ENCODE results near the gene TCF7L1.

DNA sequence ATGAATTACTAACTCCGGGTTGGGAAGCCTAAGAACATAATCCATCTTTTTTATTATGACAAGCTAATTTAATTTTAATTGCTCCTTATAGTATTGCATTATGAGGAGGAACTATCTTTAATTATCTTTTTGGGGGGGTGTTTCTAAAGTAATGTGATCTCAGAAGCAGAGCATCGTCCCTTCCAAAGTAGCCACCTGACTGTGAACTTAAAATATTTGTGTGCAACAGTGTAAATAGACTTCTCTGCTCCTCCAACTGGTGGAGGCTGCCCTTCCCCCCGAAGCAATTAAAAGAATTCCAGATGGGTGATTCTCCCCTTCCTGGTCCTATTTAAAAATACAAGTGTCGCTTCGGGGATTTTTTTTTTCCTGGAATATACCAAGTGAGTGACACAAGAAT is 55.7 kb downstream of the TCF7L1 start:
- TF ChIP-seq, protein P1, sequence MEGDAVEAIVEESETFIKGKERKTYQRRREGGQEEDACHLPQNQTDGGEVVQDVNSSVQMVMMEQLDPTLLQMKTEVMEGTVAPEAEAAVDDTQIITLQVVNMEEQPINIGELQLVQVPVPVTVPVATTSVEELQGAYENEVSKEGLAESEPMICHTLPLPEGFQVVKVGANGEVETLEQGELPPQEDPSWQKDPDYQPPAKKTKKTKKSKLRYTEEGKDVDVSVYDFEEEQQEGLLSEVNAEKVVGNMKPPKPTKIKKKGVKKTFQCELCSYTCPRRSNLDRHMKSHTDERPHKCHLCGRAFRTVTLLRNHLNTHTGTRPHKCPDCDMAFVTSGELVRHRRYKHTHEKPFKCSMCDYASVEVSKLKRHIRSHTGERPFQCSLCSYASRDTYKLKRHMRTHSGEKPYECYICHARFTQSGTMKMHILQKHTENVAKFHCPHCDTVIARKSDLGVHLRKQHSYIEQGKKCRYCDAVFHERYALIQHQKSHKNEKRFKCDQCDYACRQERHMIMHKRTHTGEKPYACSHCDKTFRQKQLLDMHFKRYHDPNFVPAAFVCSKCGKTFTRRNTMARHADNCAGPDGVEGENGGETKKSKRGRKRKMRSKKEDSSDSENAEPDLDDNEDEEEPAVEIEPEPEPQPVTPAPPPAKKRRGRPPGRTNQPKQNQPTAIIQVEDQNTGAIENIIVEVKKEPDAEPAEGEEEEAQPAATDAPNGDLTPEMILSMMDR (IDR thresholded peaks at IDR 0.05): no peak
- no peak for TF ChIP-seq POLR2A (IDR thresholded peaks at IDR 0.05)

Data from esophagus squamous epithelium (tissue), 4 donors.